Stimulated activated CD4-positive, alpha-beta T cell treated with anti-CD3 and anti-CD28 coated beads, TNF-alpha, amount 100 ng/mL, for 4 hours (primary cell): ENCODE results near the gene ZNF488.

Experiments
- DNase-seq, 3 experiments: peaks; one replicate each; pipeline ENCODE4 v3.0.0-alpha.2; 2020; ENCODE audit warnings: low read depth in 3 of 3

The ZNF488 gene

GRCh38 chr10:47366181-47366631 lies 17.9 kb downstream of the ZNF488 start:
- DNase-seq: no peak

GRCh38 chr10:47365431-47366180 lies 18.5 kb downstream of the ZNF488 start:
- DNase-seq: no peak

DNA sequence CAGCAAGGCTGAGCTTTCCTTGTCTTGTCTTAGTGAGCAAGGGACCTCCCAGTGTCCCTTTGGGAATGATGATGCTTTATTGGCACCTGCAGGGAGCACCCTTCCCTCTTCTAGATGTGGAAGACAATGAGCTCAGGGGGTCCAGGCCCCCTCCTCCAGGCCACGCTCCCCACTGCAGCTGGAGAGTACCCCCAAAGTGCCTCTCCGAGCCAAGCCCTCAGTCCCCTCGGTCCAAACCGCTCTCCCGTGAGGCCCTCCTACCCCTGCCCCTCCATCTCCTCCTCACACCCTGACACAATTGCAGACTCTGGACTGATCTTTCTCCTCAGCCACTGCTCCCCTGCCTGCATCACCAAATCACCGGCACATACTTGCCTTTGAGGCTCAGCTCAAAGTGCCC lies 19.2 kb downstream of the ZNF488 start:
- DNase-seq: no peak

- no peak for DNase-seq
Observed at GRCh38 chr10:47364366-47364765, 19.7 kb downstream of the ZNF488 start.

DNA sequence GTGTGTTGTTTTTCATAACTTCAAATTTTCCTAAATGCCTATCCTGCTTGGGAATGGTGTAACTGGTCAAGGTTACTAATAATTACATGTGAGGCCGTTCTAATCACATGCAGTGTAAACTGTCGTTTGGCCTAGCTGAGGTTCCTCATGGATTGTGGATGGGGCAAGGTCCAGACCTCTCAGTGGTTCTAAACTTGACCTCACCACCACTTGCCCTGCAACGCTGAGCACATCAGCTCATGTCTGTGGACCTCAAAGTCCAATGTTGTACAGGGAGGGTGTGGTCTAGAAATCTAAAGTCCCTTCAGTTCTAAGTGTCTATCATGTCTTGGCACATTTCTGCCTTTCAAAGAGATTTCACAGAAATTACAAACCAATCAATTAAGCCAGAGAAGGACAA lies 20.3 kb downstream of the ZNF488 start:
- no peak for DNase-seq

DNA sequence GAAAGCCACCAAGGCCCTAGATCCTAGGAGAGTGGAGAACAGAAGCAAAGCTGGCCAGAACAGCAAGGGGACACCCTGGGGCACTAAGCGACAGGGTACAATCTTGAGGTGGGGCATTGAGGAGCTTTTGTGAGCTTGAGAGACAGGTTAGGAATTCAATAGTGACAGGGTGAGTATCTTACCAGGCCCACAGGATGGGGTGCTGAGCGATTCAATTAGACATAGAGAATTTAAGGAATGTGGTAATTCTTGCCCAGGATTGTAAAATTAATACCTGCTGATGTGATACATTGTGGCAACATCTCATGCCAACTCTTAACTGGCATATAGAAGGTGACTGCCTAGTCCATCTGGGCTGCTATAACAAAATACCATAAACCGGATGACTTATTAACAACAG lies 21.9 kb downstream of the ZNF488 start:
- no peak for DNase-seq

- no peak for DNase-seq
Observed at GRCh38 chr10:47361293-47361692, 22.8 kb downstream of the ZNF488 start.

DNA sequence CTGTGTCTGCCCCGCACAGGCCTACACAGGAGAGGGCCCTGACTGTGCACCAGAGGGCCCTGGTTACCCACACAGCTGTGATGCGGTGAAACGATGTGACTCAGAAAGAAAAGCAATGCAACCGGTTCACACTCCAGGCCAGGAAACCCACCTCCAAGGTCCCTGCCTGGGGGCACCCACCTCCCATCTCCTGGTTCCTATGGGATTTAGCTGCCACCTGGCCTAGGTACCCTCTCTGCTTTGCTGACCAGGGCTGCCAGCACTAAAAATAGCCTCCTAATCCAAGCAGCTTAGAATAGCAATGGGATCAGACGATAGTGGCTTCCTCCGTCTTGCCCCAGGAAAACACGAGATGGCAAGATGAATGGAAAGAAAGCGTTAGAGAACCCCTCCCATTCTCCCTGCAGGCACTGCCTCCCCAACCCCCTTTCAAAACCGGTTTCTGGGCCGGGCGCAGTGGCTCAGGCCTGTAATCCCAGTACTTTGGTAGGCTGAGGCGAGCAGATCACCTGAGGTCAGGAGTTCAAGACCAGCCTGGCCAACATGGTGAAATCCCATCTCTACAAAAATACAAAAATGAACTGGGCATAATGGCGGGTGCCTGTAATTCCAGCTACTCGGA lies 23.6 kb downstream of the ZNF488 start:
- DNase-seq: no peak

GRCh38 chr10:47359626-47360418 lies 24.3 kb downstream of the ZNF488 start:
- no peak for DNase-seq

DNA sequence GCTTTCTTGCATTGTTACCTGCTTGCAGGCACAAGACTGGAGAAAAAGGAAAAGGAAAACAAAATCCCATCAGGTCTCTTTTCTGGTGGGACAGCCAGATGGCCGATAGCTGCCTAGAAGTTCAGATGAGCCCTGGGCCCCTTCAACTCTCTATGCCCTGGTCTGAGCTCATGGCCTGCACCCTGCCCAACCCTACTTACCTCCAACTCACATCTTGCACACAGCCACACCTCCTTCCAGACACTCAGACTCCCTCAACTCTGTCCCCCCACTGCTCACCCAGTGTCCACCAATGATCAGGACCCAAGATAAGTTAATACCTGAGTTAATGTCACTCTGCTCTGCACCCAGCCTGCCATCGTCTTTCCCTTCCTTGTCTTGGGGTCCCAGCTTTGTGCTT lies 25.0 kb downstream of the ZNF488 start:
- no peak for DNase-seq

DNA sequence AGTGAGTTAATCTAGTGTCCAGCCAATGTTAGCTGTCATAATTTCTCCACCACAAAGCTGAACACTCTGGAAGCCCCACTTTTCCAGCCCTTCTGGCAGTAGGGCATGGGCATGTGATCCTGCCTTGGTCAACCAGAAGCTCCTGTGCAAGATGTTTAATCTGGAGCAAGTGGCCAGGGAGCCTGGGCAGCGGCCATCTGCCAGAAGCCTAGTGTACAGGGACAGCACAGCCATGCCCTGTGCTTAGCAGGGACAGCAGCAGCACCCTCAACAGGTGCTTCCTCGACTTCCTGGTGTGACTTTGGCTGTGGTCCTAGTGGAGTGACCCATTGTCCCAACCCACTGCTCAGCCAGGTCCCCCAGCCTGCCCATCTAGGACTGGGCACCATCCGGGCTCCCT lies 25.6 kb downstream of the ZNF488 start:
- DNase-seq: no peak

- no peak for DNase-seq
Observed at GRCh38 chr10:47357911-47358310, 26.2 kb downstream of the ZNF488 start.

- no peak for DNase-seq
Observed at GRCh38 chr10:47357131-47357582, 26.9 kb downstream of the ZNF488 start.

DNA sequence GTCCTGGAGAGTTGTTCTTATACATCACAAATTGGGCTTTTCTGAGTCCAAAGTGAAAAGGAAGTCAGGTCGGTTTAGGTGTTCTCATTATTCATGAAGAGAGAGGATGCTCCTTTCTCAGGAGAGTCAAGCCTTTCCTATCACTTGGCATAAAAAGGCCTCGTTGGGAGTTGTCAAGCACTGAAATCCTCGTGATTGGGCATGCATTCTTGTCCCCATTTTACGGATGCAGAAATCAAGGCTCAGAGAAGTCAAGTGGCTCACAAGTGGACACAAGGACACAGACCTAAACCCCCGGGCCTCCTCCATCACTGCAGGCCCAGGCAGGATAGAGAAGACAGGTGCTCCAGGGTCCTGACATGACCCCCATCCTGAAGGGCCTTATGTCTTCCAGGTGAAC lies 27.4 kb downstream of the ZNF488 start:
- DNase-seq: no peak

DNA sequence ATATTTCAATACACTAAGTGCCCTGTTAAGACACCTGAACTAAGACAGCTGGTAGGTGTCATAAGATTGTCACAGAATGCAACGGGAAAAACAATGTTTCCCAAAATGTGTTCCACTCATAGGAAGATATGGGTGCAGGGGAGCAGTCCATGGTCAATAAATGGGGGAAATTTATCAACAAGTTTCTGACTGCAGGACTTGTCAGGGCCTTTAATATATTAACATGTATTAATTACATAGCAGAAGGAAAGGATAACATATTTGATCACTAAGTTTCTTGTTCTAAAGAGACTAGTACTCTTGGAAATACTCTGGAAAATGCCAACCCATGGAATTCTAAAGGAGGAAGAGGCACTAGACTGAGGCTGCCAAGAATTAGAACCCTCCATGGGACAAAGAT lies 29.2 kb downstream of the ZNF488 start:
- no peak for DNase-seq

DNA sequence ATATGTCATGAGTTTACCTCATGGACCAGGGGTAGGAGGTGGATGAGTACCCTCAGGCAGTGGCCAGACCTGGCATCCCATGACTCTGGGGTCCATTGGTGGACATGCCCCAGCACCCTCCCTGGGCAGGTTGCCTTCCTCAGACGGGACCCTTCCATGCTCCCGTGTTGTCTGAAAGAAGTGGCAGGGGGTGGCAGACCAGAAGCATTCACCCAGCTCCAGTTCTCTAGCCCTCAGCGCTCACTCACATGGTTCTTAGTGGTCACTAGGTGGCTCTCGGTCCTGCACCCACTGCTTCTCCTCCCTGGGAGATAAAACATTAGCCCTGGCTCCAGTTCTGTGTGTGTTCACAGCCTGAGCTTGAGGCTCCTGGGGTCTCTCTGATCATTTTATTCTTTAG lies 29.9 kb downstream of the ZNF488 start:
- no peak for DNase-seq

DNA sequence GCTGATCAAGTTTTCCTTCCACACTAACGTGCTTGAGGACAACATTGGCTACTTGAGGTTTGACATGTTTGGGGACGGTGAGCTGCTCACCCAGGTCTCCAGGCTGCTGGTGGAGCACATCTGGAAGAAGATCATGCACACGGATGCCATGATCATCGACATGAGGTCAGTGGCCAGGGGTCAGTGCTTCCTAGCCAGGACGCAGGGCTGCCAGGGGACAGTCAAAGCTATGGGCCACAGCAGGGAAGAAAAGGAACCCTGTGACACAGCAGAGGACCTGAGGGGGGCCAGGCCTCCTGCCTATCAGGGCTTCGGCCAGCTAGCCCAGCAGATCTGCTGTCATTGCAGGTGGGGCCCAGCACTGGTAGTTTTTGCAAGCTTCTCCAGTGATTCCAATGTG lies 30.7 kb downstream of the ZNF488 start:
- DNase-seq: no peak

GRCh38 chr10:47351899-47352815 lies 31.9 kb downstream of the ZNF488 start:
- DNase-seq: no peak

- DNase-seq: no peak
Observed at GRCh38 chr10:47350671-47351640, 33.1 kb downstream of the ZNF488 start.

DNA sequence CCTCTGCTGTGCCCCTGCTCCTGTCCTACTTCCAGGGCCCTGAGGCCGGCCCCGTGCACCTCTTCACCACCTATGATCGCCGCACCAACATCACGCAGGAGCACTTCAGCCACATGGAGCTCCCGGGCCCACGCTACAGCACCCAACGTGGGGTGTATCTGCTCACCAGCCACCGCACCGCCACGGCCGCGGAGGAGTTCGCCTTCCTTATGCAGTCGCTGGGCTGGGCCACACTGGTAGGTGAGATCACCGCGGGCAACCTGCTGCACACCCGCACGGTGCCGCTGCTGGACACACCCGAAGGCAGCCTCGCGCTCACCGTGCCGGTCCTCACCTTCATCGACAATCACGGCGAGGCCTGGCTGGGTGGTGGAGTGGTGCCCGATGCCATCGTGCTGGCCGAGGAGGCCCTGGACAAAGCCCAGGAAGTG lies 34.1 kb downstream of the ZNF488 start:
- no peak for DNase-seq
